Measurements from ENCODE around the gene SRCIN1.

Gene SRCIN1

DNA sequence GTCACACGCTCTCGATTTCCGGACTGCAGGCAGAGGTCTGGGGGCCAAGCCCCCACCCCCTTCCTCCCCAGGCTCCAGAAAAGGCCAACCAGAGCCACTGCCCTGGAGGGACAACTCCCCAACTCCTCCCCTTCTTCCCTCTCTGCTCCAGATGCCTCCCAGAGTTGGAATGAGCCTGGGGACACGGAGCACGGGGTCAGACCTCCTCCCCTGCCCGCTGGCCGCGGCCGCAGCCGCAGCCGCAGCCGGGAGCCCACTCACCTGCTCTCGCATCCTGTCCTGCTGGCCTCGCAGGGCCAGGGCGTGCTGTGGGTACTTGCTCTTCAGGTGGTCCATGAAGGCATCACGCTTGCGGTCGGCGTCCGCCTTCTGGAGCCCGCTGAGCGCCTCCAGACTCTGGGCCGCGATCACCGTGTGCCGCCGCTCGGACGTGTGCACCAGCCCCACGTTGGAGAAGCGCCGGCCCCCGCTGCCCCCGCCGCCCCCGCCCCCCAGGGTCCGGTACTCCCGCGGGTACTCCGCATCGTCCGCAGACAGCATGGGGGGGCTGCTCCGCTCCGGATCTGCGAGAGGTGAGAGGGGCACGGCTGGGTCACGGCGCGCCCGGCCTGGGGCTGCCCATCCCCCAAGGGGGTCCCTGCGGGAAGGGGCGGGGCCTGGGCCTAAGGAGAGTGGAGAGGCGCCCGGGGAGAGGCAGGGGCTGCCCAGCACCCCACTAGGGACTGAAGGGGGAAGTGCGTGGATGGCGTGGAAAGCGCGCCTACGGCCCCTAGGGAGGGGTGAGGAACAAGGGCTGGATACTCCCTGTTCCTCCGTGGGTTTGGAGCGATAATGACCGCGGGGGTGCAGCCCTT, 27.3 kb downstream of the SRCIN1 start:
- no peak for DNase-seq (ENCODE audit: low read depth)

DNA sequence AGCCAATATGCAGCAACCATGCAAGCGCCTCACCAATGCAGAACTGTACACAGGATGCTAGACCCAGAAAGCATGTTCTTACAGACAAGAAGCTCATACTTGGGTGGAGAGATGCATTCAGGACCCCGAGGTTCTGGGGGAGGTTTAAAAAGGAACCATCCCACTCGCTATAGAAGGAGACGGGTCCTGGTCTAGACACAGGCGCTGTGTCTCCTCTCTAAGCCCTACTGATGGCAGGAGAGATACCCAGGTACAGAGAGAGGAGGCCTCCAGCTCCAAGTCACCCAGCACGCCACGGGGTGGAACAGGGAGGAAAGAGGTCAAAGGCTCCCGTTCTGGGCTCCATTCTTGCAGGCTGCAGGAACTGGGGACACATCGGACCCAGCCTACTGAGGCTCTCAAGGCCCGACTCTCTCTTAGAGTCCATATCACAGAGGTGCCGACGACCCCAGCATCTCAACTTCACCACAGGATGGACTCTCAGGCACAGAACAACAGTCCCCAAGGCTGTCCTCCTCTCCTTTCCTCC, 28.0 kb downstream of the SRCIN1 start:
- DNase-seq (ENCODE audit: low read depth) = no peak

DNA sequence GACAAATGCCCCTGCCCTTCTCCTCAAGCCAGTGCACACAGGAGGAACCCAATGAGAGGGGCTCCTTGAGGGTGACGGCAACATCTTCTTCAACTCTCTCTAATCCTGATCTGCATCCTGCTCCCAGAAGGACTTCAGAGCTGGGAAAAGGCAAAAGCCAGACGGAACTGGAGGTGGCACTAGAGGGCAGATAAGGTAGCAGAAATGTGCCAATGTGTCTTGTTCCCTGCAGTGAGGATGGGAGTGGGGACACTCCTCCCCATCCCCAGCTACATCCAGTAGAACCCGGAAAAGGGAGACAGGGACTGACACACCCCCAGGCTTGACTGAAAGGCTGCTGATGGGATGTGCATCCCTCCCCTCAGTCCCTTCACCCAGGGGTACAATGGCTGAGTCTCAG, 28.5 kb downstream of the SRCIN1 start:
- no peak for DNase-seq (ENCODE audit: low read depth)

DNA sequence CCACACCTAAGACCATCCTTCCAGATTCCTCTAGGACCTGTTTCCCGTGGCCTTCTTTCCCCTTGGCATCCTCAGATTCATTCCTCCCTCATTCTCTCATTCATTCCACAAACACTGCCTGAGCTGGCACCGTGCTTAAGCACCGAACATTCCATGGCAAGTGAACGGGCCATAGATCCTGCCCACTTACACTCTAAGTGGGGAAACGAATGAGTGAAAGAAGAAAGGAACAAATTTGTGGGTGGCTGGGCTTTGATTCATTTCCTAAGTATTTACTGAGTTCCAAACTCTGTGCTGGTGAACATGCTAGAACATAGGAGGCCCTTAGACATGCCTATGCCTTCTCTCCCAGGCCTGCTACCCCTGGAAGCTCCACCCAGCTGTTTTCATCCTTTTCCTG, 30.0 kb downstream of the SRCIN1 start:
- no peak for DNase-seq (ENCODE audit: low read depth)

DNA sequence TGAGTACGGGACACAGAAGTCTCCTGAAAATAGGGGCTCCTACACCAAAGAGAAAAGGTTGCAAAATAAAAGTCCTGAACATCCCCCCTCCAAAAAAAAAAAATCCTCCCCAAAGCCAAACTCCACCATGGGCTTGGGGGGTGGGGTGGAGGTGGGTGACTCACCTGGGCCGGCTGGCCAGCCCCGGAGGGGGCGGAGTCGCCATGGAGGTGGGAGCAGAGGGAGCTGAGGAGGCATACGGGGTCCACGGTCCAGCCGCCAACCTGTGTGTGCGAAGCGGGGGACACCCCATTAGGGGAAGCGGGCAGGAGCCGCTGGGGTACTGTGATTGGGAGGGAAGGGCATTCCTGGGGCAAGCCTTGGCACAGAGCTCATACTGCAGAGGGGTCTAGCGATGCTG, 31.0 kb downstream of the SRCIN1 start:
- no peak for DNase-seq (ENCODE audit: low read depth)

DNA sequence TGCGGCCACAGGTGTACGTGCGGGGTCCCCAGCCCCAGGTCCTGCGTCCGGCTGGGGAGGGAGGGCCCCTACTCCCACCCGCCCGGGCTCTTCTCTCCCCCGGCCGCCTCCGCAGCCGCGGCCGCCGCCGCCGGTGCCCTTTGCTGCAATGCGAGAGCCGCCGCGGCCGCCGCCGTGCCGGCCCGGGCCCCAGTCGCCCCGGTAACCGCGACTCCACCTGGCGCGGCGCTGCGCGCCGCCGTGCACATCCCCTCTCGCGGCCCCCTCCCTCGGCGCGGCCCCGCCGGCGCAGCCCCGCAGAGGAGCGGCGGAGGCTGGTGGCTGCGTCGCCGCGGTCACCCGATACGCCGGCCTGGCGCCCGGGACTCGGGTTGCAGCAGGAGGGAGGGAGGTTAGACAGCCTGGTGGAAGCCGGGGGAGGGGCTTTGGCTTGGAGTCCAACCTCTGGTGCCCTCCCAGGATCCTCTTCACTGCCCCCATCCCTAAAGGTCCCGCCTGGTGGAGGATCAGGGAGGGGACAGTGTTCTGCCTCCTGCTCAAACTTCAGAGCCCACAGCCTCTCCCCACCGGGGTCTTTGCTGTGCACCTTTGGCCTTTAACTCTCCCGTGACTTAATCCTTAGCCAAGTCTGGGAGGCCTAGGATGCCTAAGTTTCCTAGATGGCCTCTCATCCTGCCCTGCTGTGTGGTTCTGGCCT, 32.9 kb downstream of the SRCIN1 start:
- DNase-seq (ENCODE audit: low read depth) = no peak

DNA sequence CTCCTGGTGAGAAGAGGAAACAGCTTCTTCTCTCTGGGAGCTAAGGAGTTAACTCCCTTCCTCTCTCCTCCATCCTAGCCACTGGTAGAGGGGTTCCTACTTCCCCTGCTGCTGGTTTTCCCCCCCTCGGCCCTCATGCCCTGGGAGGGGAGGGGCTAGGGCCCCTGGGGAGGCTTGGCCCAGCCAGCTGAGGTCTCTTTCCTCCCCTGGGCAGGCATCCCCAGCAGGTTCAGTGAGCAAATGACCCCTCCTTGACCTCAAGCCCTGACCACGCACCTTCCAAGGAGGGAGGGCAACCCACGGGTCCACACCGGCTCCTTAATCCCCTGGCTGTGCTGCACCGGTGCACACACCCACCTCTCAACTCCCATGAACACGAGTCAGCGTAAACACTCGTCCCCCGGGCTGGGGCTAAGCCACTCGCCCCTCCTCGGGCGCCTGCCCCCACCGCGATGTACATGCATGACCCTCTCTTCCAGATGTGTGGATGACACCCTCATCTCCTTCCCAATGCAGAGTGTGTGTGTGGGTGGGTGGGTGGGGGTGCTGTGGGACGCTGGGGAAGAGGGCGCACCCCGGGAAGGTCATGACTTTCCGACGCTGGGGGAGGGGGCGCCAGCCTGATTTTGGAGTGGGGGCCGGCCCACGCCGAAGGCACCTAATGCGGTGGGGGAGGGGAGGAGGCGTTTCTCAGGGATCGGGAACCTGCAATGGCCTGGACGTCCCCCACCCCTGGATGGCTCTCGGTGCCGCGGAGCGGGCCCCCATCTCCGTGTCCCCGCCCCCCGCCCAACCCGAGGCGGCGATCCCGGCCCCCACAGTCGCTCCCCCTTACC, 33.7 kb downstream of the SRCIN1 start:
- no peak for DNase-seq (ENCODE audit: low read depth)

DNA sequence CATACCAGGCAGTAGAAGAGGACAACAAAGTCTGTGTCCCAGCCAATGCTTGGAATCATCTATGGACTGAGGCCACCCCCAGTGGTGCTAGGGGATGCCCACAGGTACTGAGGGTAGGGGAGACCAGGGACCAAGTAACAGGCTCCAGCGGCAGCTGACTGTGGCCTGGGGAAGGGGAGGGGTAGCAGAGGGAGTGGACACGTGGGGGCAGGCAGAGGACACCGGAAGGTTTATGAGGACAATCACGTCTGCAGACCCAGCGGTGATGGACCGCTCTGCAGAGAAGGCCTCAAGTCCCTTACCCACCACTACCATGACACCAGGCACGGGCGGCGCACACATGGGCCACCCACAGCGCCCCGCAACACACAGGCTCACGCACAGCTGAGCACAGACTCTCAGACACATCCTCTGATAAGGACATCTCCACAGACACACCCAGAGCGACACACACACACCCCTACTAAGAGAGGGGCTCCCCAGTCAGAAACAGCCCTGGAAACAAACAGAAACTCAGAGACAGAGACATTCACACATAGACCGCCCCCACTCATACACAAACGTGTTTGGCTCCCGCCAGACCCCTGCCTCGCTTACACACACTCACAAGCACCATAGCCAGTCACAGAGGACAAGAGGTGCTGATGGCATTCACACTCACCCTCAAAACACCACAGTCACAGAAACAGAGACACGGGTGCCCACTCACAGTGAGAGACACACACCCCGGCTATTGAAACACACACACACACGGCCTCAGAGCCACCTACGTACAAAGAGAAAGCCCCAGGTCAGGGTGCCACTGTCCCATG, 35.8 kb downstream of the SRCIN1 start:
- no peak for DNase-seq (ENCODE audit: low read depth)

DNA sequence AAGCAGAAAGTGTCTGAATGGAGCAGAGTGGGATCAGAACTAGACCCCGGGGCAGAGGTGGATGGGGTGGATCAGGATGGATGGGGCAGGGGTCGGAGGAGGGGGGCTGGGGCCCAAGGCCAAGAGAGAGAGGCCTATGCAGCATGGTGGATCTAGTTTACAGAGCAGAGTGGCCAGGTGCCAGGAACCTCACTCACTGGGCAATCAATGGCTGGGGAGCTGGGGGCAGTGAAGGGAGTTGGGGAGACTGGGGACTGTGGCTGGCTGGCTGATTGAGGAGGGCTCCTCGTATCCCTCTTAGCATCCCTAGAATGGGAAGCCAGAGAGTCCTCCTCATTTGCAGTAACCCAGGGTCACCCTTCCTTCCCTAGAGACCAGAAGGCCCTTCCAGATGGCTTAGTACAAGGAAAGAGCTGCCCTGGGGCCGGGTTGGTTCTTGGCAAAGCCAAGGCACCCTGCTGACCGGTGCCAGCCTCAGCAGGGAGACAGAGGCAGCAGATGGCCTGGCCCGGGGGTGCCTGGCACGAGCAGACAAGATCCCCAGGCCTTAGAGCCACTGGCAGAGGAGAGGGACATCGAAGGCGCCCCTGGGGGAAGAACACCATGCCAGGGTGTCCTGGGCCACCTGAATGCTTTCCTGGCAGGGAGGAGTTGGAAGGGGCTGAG, 36.8 kb downstream of the SRCIN1 start:
- no peak for DNase-seq (ENCODE audit: low read depth)

DNA sequence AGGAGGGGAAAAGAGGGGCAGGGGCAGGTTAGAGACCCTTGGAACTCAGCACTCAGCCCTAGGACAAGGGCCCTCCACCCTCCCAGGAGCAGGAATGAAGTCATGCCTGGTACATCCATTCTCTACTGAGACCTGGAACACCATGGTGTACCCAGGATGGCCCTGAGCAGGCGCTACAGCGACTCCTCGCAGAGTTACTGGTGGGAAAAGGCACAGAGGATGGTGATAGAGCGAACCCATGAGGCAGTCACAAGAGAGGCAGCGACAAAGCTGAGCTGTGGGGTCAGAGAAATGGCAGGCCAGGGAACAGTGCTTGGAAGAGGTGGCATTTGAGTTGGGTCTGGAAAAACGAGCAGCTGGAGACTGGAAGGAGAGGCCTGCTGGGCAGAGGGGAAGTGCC, 37.5 kb downstream of the SRCIN1 start:
- no peak for DNase-seq (ENCODE audit: low read depth)

DNA sequence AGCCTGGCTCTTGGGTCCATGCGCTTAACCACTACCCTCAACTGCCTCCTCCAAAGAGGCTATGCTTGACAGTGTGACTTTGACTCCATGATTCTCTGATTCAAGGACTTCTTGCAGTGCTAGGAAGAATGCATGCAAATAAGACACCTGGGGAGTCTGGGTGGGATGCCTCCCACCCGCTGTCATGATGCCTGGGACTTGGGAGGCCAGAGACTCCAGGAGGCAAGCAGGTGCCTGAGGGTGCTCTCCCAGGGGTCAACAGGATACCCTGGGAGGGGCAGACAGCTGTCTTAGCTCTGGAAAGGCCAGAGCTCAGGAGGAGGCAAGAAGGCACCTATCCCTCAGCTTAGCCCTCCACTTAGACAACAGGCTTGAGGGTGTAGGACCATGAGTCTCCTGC, 38.4 kb downstream of the SRCIN1 start:
- DNase-seq (ENCODE audit: low read depth) = no peak

DNA sequence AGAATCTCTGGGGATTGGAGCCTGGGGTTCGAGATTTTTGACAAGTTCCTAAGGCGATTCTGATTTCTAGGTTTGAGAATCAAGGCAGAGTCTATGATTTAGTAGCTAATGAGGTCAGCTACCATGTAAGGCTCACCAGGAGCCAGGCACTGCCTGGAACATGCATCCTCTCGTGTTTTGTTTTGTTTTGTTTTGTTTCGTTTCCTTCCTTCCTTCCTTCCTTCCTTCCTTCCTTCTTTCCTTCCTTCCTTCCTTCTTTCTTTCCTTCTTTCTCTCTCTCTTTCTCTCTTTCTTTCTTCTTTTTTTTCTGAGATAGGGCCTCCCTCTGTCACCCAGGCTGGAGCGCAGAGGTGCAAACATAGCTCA, 39.1 kb downstream of the SRCIN1 start:
- DNase-seq (ENCODE audit: low read depth) = no peak

DNA sequence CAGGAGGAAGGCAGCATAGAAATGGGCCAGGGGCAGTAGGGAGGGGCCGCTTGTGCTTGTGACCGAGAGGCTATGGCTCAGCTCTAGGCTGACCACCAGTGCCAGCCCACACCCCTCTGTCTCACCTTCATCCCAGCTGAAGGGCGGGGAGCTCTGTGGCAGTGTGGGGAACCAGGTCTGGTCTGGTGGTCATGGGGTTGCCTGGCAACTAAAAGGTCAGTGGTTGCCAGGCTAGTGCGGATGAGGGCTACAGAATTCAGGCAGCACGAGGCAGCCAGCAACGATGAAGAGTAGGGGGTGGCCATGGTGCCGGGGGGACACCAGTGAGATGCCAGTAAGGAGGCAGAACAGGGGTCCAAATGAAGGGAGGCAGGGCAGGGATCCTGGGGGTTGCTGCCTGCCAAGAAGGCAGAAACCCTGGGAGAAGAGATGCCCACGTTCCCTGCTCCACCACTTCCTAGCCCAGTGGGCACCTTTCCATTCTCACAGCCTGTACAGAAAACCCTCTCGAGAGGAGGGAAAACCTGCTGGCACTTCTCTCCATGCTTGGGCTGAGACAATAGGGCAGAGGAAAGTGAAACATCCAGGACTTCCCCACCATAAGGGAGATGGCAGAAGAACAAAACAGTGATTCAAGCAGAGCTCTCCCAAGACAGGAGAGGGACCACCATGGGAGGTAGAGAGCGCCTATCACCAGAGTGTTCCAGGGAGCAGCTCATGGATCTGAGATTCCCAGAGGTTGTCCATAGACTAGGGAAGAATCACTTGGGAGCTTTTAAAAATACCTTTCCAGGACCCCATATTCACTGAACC, 39.7 kb downstream of the SRCIN1 start:
- no peak for DNase-seq (ENCODE audit: low read depth)

DNA sequence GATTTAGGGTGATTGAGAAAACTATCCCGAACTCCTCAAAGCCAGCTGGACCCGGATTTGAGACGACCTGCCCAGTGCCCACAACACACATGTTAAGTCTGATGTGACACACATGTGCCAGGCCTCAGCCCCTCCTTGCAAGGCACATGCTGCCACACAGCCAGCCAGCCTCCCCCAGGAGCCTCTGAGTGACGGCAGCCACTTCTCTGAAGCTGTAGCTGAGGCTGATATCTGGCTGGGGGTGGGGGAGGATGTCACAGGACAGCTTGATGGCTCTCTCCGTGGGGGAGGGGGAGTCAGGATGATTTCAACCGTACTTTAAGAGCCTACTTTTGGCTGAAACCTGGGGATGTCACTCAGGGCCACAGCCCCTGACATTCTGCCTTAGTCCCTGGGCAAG, 40.9 kb downstream of the SRCIN1 start:
- no peak for DNase-seq (ENCODE audit: low read depth)

DNA sequence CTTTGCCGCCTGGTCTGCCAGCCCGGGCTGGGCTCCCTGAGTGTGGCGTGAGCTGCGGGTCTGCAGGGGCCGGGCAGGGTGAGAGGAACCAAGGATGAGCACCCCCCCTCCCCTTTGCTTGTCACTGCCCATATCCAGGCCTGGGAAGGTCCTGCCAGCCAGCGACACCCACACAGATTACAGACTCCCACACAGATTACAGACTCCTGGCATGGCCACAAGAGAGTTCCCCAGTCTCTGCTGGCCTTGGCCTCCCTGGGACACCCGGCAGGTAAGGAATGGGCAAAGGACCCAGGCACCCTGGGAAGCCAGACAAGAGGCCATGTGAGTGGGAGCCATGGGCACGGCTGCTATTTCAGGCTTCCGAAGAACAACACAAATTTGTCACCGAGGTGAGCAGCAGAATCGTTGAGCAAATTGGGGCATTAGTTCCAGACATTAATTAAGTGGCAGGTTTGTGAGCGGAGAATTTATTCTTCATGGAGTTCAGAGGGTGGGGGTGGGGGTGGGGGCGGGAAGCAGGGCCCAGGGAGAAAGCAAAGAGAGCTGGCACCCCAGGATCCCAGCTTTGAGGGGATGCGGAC, 41.4 kb downstream of the SRCIN1 start:
- DNase-seq (ENCODE audit: low read depth) = no peak

DNA sequence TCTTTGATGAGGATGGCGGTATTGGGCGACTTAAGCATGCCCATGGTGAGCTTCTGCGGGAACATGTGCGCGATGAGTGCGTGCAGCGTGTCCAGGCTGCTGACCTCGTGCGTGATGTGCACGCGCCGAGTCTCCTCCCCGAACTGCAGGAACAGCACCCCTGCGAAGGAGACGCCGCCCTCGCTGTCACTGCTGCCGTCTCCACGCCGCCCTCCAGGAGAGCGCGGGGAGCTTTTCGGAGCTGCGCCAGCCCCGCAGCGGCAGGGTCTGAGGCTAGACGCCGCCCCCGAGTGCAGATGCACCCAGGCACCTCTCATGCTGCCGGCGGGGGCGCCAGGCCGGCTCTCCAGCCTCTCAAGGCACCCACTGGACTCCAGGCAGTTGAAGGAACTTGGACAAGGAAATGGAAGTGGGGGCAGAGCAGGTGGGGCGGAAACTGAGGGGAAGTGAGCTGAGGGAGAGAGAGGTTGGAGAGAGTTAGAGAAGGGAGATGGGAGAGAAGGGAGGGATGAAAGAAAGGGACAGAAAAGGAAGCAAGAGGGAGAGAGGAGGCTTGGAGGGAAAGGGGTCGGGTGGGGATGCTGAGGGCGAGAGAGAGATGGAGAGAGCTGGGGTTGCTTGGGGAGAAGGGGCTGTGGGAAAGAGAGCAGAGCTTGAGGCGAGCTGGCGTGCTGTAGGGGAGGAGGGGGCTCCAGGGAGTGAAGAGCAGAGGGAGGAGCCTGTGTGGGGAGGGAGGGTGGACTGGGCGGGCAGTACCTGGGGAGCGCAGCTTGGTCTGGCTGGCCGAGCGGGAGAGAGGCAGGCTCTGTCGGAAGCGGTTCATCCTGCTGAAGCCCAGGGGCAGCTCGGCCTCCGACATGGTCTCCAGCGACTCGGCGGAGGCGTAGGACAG, 42.1 kb downstream of the SRCIN1 start:
- no peak for DNase-seq (ENCODE audit: low read depth)

DNA sequence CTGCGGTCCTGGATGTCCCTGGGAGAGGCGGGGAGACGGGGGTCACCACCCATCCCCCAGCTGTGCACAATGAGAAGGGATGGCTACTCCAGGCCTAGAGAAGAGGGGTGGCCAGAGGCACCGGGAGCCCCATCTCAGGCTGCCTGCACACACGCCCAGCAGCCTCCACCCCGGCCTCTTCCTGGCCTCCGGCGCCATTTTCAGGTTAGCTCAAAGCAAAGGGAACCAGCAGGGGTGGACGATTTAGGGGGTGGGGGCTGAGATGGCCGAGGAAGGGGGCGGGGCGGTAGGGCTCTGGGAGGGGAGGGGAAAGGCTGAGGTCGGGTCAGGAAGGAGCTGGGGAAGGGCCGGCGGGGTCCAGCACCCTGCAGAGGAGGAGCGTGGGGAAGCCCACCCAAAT, 42.8 kb downstream of the SRCIN1 start:
- DNase-seq (ENCODE audit: low read depth) = no peak

DNA sequence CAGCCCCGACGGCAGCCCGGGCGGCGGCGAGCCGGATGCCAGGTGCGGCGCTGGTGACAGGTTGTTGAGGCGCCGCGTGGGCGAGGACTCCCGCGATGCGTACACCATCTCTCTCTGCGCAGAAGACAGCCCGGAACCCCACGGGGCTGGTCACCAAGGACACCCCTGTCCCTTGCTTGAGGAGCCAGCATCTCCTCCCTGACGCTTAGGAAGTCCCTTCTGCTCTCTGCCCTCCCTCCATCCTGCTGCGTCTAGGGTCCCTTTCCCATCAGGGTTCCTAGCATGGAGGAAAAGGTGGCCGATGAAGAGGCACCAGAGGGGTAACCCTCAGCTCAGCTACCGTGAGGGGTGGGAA, 43.6 kb downstream of the SRCIN1 start:
- no peak for DNase-seq (ENCODE audit: low read depth)

Data from iris pigment epithelial cell (primary cell).